ENCODE results near the gene GTF2E1. TPM values are rescaled to one million over a fixed set of nuclear protein-coding genes. Genes with fewer than 3 reads are reported as not detected.

GTF2E1 gene
- total RNA-seq, 1 experiment from 2014 or later: 32.3 TPM

GRCh38 chr3:120798346-120798745 lies 55.8 kb downstream of the GTF2E1 start:
- H3K27ac ChIP-seq: no peak overlapping the region
- no peaks in the 10 kb centered on the region for H3K36me3 ChIP-seq
- DNase-seq: no peak
- H3K4me3 ChIP-seq: no peak overlapping the region
- H3K4me1 ChIP-seq: no peaks in the 10 kb centered on the region
- no peaks in the 10 kb centered on the region for H3K27me3 ChIP-seq
- H3K9me3 ChIP-seq (replicated peaks): no peaks in the 10 kb centered on the region

GRCh38 chr3:120800625-120801024 lies 58.1 kb downstream of the GTF2E1 start:
- Histone ChIP-seq H3K27ac (no peak overlapping the region), H3K27me3 (no peaks in the 10 kb centered on the region), H3K36me3 (no peaks in the 10 kb centered on the region), H3K4me3 (no peak overlapping the region), H3K9me3 (replicated peaks) (no peaks in the 10 kb centered on the region), H3K4me1 (no peaks in the 10 kb centered on the region)
- no peak for DNase-seq

DNA sequence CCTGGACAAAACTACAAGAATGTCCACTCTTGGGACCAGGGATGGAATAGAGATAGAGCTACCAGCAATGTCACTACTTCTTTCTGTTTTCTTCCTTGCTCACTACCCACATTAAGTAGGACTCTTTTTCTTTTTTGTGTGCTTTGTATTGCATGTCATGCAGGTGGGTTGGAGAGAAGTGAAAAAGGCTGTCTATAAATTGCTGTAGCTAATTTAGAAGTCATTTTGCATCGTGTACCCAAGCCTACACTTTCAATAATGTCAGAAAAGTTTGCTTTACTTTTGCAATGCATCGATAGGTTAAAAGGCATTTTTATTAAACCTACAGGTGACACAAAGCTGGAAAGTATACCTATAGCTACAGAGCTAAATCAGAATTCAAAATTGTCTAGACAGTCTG lies 58.9 kb downstream of the GTF2E1 start:
- H3K4me3 ChIP-seq: no peak overlapping the region
- H3K27me3 ChIP-seq: no peaks in the 10 kb centered on the region
- H3K27ac ChIP-seq: no peak overlapping the region
- H3K4me1 ChIP-seq: no peaks in the 10 kb centered on the region
- no peaks in the 10 kb centered on the region for H3K9me3 ChIP-seq (replicated peaks)
- no peaks in the 10 kb centered on the region for H3K36me3 ChIP-seq
- no peak for DNase-seq

GRCh38 chr3:120802916-120803315 lies 60.4 kb downstream of the GTF2E1 start:
- Histone ChIP-seq H3K27ac (no peak overlapping the region), H3K4me1 (no peaks in the 10 kb centered on the region), H3K9me3 (replicated peaks) (no peaks in the 10 kb centered on the region), H3K4me3 (no peak overlapping the region), H3K36me3 (no peaks in the 10 kb centered on the region), H3K27me3 (no peaks in the 10 kb centered on the region)
- DNase-seq: no peak

- no peaks in the 10 kb centered on the region for H3K4me1 ChIP-seq
- no peaks in the 10 kb centered on the region for H3K36me3 ChIP-seq
- no peaks in the 10 kb centered on the region for H3K9me3 ChIP-seq (replicated peaks)
- H3K27ac ChIP-seq: no peak overlapping the region
- no peaks in the 10 kb centered on the region for H3K27me3 ChIP-seq
- H3K4me3 ChIP-seq: no peak overlapping the region
- DNase-seq: no peak
Observed at GRCh38 chr3:120816728-120817127, 74.2 kb downstream of the GTF2E1 start.

DNA sequence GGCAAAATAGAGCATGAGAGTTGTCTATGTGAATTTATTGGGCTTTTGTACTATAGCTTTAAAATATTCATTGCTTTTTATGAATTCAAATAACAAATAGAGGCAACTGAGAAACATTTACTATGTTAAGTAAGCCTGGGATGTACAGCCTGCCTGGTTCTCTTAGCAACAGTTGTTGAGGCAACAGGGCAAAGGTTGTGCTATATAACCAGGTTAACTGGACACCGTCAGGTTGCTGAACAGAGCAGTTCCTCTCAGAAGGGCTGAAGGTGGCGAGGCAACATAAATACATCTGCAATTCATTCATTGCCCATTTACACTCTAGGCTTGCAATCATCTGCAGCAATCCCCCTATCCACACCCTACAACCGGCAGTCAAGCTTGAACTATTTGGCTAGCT lies 78.2 kb downstream of the GTF2E1 start:
- H3K27me3 ChIP-seq: no peaks in the 10 kb centered on the region
- no peak overlapping the region for H3K27ac ChIP-seq
- H3K9me3 ChIP-seq (replicated peaks): no peaks in the 10 kb centered on the region
- no peaks in the 10 kb centered on the region for H3K4me1 ChIP-seq
- no peak for DNase-seq
- H3K4me3 ChIP-seq: no peak overlapping the region
- H3K36me3 ChIP-seq: no peaks in the 10 kb centered on the region

GRCh38 chr3:120821426-120821825 lies 78.9 kb downstream of the GTF2E1 start:
- Histone ChIP-seq H3K27ac (no peak overlapping the region), H3K9me3 (replicated peaks) (no peaks in the 10 kb centered on the region), H3K27me3 (no peaks in the 10 kb centered on the region), H3K4me1 (no peaks in the 10 kb centered on the region), H3K4me3 (no peak overlapping the region), H3K36me3 (no peaks in the 10 kb centered on the region)
- no peak for DNase-seq

DNA sequence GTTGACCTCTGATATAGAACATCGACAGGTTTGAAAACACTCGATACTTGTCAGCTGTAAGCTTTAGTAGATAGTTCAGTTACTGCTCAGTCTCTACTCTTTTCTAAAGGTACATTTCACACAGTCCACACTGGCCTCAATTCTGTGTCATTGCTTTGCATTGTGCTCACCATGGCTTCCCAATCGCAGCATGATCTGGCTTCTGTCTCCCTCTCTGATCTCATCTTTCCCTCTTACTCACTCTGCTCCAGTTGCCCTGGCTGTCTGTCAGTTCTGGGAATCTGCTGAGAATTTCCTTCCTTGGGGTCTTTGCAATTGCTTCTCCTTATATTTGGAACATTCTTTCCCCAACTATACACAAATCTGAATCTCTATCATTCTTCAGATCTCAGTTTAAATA lies 80.6 kb downstream of the GTF2E1 start:
- Histone ChIP-seq H3K4me1 (no peaks in the 10 kb centered on the region), H3K36me3 (no peaks in the 10 kb centered on the region), H3K27ac (no peak overlapping the region), H3K27me3 (no peaks in the 10 kb centered on the region), H3K9me3 (replicated peaks) (no peaks in the 10 kb centered on the region), H3K4me3 (no peak overlapping the region)
- no peak for DNase-seq

- no peaks in the 10 kb centered on the region for H3K36me3 ChIP-seq
- H3K27me3 ChIP-seq: no peaks in the 10 kb centered on the region; the same call in 1 of the 2 replicates
- H3K9me3 ChIP-seq (replicated peaks): no peaks in the 10 kb centered on the region
- no peak overlapping the region for H3K27ac ChIP-seq
- no peak for DNase-seq
- H3K4me1 ChIP-seq: no peaks in the 10 kb centered on the region
- H3K4me3 ChIP-seq: no peak overlapping the region
Observed at GRCh38 chr3:120824613-120825012, 82.1 kb downstream of the GTF2E1 start.

- no peak overlapping the region for H3K27ac ChIP-seq
- H3K27me3 ChIP-seq: no peaks in the 10 kb centered on the region; the same call in 1 of the 2 replicates
- no peaks in the 10 kb centered on the region for H3K4me1 ChIP-seq
- no peak for DNase-seq
- no peak overlapping the region for H3K4me3 ChIP-seq
- no peaks in the 10 kb centered on the region for H3K9me3 ChIP-seq (replicated peaks)
- no peaks in the 10 kb centered on the region for H3K36me3 ChIP-seq
Observed at GRCh38 chr3:120828796-120829195, 86.3 kb downstream of the GTF2E1 start.

- Histone ChIP-seq H3K27ac (no peak overlapping the region), H3K27me3 (no peaks in the 10 kb centered on the region; the same call in 1 of the 2 replicates), H3K4me1 (no peaks in the 10 kb centered on the region), H3K9me3 (replicated peaks) (no peaks in the 10 kb centered on the region), H3K4me3 (no peak overlapping the region), H3K36me3 (no peaks in the 10 kb centered on the region)
- no peak for DNase-seq
Observed at GRCh38 chr3:120831066-120831465, 88.5 kb downstream of the GTF2E1 start.

Other genes with a start within 250 kb of the GTF2E1 start
- 146 and 160 TPM in 2 replicates for gene NDUFB4, start 146.4 kb upstream of the GTF2E1 start, total RNA-seq (2014; rRNA removed; shearing (Covaris generic))
- gene HGD, start 60.5 kb upstream of the GTF2E1 start, total RNA-seq (2014; rRNA removed; shearing (Covaris generic)): 0.18 TPM in 1 of 2 replicates, not detected in the other
- gene RABL3, start 228 bp upstream of the GTF2E1 start, total RNA-seq (2014; rRNA removed; shearing (Covaris generic)): 19.7 and 21.4 TPM in 2 replicates
- gene STXBP5L, start 165.5 kb downstream of the GTF2E1 start, total RNA-seq (2014; rRNA removed; shearing (Covaris generic)): 0.89 and 1.3 TPM in 2 replicates

Measured in SJCRH30 (cell line).